ENCODE measurements around the gene CEP57L1. TPM values are rescaled to one million over a fixed set of nuclear protein-coding genes. Genes with fewer than 3 reads are reported as not detected.

Gene CEP57L1
- total RNA-seq, 6 donors from 2014 or later: 6.8 to 34.6 (median 12.8) TPM

DNA sequence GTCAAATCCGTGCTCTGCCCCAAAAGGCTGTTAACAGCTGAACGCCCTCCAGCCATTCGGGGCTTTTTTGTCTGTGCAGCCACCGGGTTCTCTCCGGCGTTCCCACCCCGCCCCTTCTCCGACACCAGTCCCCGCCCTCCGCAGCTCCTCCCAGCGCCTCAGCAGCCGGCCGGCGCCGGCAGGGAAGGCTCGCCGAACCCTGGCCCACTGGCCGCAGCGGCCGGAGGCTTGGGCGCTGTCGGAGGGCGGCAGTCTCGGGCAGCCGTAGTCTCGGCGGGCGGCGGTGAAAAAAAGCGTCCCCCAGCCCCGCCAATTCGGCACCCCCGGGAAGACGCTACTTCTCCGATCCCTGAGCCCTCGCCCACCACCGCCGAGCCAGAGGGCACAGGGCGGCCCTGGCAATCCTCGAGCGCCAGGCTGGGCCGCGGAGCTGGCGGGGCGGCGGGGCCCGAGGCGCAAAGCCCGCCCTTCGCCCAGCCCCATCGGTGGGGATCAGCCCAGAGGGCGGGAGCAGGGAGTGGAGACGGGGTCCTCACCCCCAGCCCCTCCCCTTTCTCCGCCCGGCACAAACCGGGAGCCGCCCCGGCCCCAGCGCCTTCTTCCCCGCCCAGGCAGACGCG is 781 bp upstream of the CEP57L1 start, which contains the start of gene SESN1:
Gene SESN1 (minus strand): TSS at position 431 of the 620 bp plus-strand sequence. CDS start 773 bp downstream, outside the sequence.
- ATAC-seq (ENCODE audit: low FRiP score in 2 of 2): peak; percentile 96 to 97
- Histone ChIP-seq H3K27ac (peak within 1 kb of the TSS; percentile 96 to 99 (median 98)), H3K9me3 (no peaks in the 10 kb centered on the region), H3K27me3 (no peaks in the 10 kb centered on the region), H3K4me3 (peak within 1 kb of the TSS; percentile 58 to 70 (median 63)), H3K4me1 (peaks cover 19 to 35% (median 27%) of the 10 kb centered on the region in 4 donors), H3K36me3 (no peaks in the 10 kb centered on the region)
- TF ChIP-seq, protein P1, sequence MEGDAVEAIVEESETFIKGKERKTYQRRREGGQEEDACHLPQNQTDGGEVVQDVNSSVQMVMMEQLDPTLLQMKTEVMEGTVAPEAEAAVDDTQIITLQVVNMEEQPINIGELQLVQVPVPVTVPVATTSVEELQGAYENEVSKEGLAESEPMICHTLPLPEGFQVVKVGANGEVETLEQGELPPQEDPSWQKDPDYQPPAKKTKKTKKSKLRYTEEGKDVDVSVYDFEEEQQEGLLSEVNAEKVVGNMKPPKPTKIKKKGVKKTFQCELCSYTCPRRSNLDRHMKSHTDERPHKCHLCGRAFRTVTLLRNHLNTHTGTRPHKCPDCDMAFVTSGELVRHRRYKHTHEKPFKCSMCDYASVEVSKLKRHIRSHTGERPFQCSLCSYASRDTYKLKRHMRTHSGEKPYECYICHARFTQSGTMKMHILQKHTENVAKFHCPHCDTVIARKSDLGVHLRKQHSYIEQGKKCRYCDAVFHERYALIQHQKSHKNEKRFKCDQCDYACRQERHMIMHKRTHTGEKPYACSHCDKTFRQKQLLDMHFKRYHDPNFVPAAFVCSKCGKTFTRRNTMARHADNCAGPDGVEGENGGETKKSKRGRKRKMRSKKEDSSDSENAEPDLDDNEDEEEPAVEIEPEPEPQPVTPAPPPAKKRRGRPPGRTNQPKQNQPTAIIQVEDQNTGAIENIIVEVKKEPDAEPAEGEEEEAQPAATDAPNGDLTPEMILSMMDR (IDR thresholded peaks at IDR 0.05): peak in 2 of 6 experiments; percentile 16 to 18
- TF ChIP-seq POLR2A (IDR thresholded peaks at IDR 0.05) (peak in 3 of 4 donors; percentile 92 to 98 (median 97)), POLR2AphosphoS5 (IDR thresholded peaks at IDR 0.05) (peak; percentile 80 to 92), EP300 (IDR thresholded peaks at IDR 0.05) (peak in 1 of 4 donors; percentile 4)
- DNase-seq: peak; percentile 95 to 96
- 0 to 1% methylated on average over 11 to 27 of the region's 62 CpGs for WGBS, 2 donors

DNA sequence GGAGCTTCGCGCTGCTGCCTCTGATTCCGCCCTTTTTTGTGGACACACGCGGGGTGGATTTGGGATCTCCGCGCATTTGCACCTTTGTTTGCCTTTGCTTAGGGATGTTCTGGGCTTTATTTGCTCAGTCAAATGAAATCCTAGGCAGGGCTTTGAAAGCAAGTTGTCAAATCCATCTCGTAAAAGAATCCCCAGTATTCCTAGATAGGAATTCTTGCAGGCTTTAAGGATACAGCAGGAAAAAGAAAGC is 453 bp downstream of the CEP57L1 start:
- Histone ChIP-seq H3K27me3 (no peaks in the 10 kb centered on the region), H3K4me3 (peak overlapping the region; percentile 58 to 70 (median 63)), H3K9me3 (no peaks in the 10 kb centered on the region), H3K27ac (peak overlapping the region; percentile 96 to 99 (median 98)), H3K4me1 (peaks cover 19 to 32% (median 25%) of the 10 kb centered on the region in 4 donors), H3K36me3 (no peaks in the 10 kb centered on the region)
- TF ChIP-seq, protein P1 (IDR thresholded peaks at IDR 0.05): no peak
- TF ChIP-seq EP300 (IDR thresholded peaks at IDR 0.05) (no peak), POLR2A (IDR thresholded peaks at IDR 0.05) (no peak), POLR2AphosphoS5 (IDR thresholded peaks at IDR 0.05) (no peak)
- 0% methylated on average over 8 of the region's 8 CpGs for WGBS, 2 donors
- DNase-seq (no peak), ATAC-seq (ENCODE audit: low FRiP score in 2 of 2) (no peak)

DNA sequence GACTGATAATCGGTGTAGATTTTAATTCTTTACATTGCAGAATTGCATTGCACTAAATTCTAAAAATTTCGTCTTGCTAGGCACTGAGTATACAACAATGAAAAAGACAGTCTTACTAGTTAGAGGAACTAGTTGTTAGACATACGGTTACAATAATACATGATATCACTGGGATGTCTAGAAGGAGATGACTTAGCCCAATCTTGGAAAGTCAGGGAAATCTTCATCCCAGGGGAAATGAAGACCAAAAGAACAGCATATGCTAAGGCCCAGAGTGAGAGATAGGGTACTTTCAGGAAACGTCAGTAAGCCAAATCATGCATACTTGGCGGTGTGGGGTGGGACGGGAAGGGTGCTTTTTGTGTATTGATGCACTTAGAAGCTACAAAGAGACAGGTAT is 901 bp downstream of the CEP57L1 start:
- no peaks in the 10 kb centered on the region for H3K36me3 ChIP-seq

DNA sequence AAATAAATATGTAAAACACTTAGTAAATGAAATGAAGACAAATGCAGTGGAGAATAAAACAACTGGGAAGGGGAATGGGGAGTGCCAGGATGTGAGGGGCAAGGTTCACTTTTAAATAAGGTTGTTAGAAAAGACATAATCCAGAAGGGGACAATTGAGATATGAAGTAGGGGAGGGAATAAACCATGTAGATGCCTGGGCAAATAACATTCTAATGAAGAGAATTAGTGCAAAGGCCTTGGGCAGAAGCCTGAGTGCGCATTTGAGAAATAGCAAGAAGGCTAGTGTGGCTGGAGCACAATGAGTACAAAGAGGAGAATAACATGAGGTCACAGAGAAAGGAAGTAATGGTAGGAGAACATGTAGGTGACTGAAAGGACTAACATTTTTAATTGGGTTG is 2.4 kb downstream of the CEP57L1 start:
- 100% methylated on average over 1 of the region's 1 CpG for WGBS, 2 donors
- DNase-seq: no peak

More for the DNA sequence above, 901 bp downstream of the CEP57L1 start:
- 53% methylated on average over 6 of the region's 6 CpGs for WGBS, 2 donors
- H3K27ac ChIP-seq: peak overlapping the region in 2 of 4 donors; percentile 96 to 97
- DNase-seq (no peak), ATAC-seq (ENCODE audit: low FRiP score in 2 of 2) (no peak)
- TF ChIP-seq POLR2A (IDR thresholded peaks at IDR 0.05): no peak
- no peak for TF ChIP-seq POLR2AphosphoS5 (IDR thresholded peaks at IDR 0.05)
- no peak for TF ChIP-seq EP300 (IDR thresholded peaks at IDR 0.05)
- TF ChIP-seq, protein P1 (IDR thresholded peaks at IDR 0.05): no peak
- H3K27me3 ChIP-seq: no peaks in the 10 kb centered on the region
- no peaks in the 10 kb centered on the region for H3K9me3 ChIP-seq
- peaks cover 19 to 27% (median 23%) of the 10 kb centered on the region in 4 donors for H3K4me1 ChIP-seq
- peak overlapping the region in 3 of 4 donors; percentile 58 to 65 (median 61) for H3K4me3 ChIP-seq

More for the DNA sequence above, 2.4 kb downstream of the CEP57L1 start:
- H3K4me3 ChIP-seq: no peak overlapping the region
- H3K36me3 ChIP-seq: peaks cover 0 to 5% (median 0%) of the 10 kb centered on the region in 4 donors
- no peak overlapping the region for H3K27ac ChIP-seq
- H3K4me1 ChIP-seq: peaks cover 7 to 15% (median 9%) of the 10 kb centered on the region in 4 donors
- H3K27me3 ChIP-seq: no peaks in the 10 kb centered on the region
- no peak for ATAC-seq (ENCODE audit: low FRiP score in 2 of 2)
- no peak for TF ChIP-seq POLR2AphosphoS5 (IDR thresholded peaks at IDR 0.05)
- TF ChIP-seq, protein P1 (IDR thresholded peaks at IDR 0.05): no peak
- TF ChIP-seq POLR2A (IDR thresholded peaks at IDR 0.05): no peak
- no peaks in the 10 kb centered on the region for H3K9me3 ChIP-seq

Measured in upper lobe of left lung (tissue), 6 donors.